Ectodermal cell (in vitro differentiated cells): Measurements from ENCODE around the gene RAB40A.

ENCODE experiments used
- H3K27ac ChIP-seq: 2 replicates; pipeline ENCODE4 v1.7.0; 2013; ENCODE audit warnings: mild to moderate bottlenecking, low read depth, low read length; ENCODE audit not compliant: insufficient read depth, poor library complexity, severe bottlenecking
- H3K27me3 ChIP-seq: 2 replicates; pipeline ENCODE4 v1.7.0; 2013; ENCODE audit warnings: mild to moderate bottlenecking, low read length; ENCODE audit not compliant: insufficient read depth, control insufficient read depth, poor library complexity, severe bottlenecking
- H3K36me3 ChIP-seq: one replicate; pipeline ENCODE4 v1.7.0; 2013; ENCODE audit warnings: low read length; ENCODE audit not compliant: control insufficient read depth, insufficient read depth
- H3K4me1 ChIP-seq: one replicate; pipeline ENCODE4 v1.7.0; 2013; ENCODE audit warnings: low read length; ENCODE audit not compliant: control insufficient read depth, insufficient read depth
- H3K4me3 ChIP-seq: 2 replicates; pipeline ENCODE4 v1.7.0; 2013; ENCODE audit warnings: low read depth, low read length, control low read depth; ENCODE audit not compliant: insufficient read depth
- H3K9me3 ChIP-seq: 2 replicates; pipeline ENCODE4 v1.7.0; 2013; ENCODE audit warnings: mild to moderate bottlenecking, low read length, moderate library complexity; ENCODE audit not compliant: control insufficient read depth
- WGBS, 2 experiments: methylation state at CpG; one replicate each; pipeline ENCODE4 v1.1.7; 2013; ENCODE audit warnings: missing lambda C conversion rate in 2 of 2; 5-methylcytosine and 5-hydroxymethylcytosine counted together

The RAB40A gene

GRCh38 chrX:103549916-103550315 lies 30.6 kb upstream of the RAB40A start:
- Histone ChIP-seq H3K27me3 (no peaks in the 10 kb centered on the region), H3K36me3 (no peaks in the 10 kb centered on the region), H3K4me3 (no peak overlapping the region), H3K27ac (no peak overlapping the region), H3K4me1 (no peaks in the 10 kb centered on the region), H3K9me3 (no peaks in the 10 kb centered on the region)
- WGBS, 2 experiments, result 79 to 87% methylated on average over 3 of the region's 3 CpGs

DNA sequence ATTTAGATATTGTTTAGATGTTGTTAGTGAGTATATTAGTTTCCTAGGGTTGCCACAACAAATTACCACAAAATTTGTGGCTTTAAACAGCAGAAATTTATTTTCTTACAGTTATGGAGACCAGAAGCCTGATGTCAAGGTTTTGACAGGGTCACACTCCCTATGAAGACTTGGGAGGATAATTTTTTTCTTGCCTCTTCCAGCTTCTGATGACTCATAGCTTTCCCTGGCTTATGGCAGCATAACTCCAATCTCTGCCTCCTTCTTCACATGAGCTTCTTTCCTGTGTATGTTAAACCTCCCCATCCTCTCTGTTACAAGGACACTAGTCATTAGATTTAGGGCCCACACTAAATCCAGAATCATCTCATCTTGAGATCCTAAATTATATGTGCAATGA lies 20.9 kb upstream of the RAB40A start:
- Histone ChIP-seq H3K27ac (no peak overlapping the region), H3K4me3 (no peak overlapping the region), H3K27me3 (no peaks in the 10 kb centered on the region), H3K4me1 (no peaks in the 10 kb centered on the region), H3K36me3 (no peaks in the 10 kb centered on the region), H3K9me3 (no peaks in the 10 kb centered on the region)

- no peaks in the 10 kb centered on the region for H3K36me3 ChIP-seq
- H3K27me3 ChIP-seq, result no peaks in the 10 kb centered on the region
- 91 to 100% methylated on average over 1 of the region's 2 CpGs for WGBS, 2 experiments
- no peaks in the 10 kb centered on the region for H3K4me1 ChIP-seq
- H3K4me3 ChIP-seq, result no peak overlapping the region
- no peaks in the 10 kb centered on the region for H3K9me3 ChIP-seq
- H3K27ac ChIP-seq, result no peak overlapping the region
These were observed 20.4 kb upstream of the RAB40A start for GRCh38 chrX:103539695-103540094.

GRCh38 chrX:103538728-103539127 lies 19.4 kb upstream of the RAB40A start:
- no peaks in the 10 kb centered on the region for H3K4me1 ChIP-seq
- H3K27ac ChIP-seq, result no peak overlapping the region
- no peaks in the 10 kb centered on the region for H3K36me3 ChIP-seq
- H3K4me3 ChIP-seq, result no peak overlapping the region
- no peaks in the 10 kb centered on the region for H3K9me3 ChIP-seq
- H3K27me3 ChIP-seq, result no peaks in the 10 kb centered on the region

DNA sequence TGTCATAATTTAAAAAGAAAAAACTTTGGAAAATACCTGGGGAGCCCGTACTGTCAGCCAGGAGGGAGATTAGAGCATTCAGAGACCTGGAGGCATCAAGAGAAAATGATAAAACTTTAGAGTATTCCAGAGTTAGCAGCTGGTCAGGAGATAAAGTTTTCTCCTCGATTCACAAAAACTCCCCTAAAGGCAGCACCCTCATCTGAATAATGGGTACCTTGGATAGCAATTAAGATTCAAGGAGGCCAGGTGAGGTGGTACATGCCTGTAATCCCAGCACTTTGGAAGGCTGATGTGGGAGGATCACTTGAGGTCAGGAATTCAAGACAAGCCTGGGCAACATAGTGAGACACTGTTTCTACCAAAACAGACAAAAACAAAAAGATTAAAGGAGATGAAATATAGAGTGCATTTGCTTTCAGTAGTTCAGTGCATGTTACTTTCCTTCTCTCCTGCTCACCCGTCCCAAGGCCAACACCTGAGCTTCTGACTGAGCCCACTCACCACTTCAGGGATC lies 18.6 kb upstream of the RAB40A start:
- Histone ChIP-seq H3K36me3 (no peaks in the 10 kb centered on the region), H3K27me3 (no peaks in the 10 kb centered on the region), H3K4me3 (no peak overlapping the region), H3K9me3 (no peaks in the 10 kb centered on the region), H3K27ac (no peak overlapping the region), H3K4me1 (no peaks in the 10 kb centered on the region)
- WGBS, 2 experiments, result 92 to 97% methylated on average over 3 of the region's 3 CpGs

GRCh38 chrX:103536732-103537131 lies 17.4 kb upstream of the RAB40A start:
- H3K36me3 ChIP-seq, result no peaks in the 10 kb centered on the region
- no peak overlapping the region for H3K4me3 ChIP-seq
- no peak overlapping the region for H3K27ac ChIP-seq
- H3K9me3 ChIP-seq, result no peaks in the 10 kb centered on the region
- H3K27me3 ChIP-seq, result no peaks in the 10 kb centered on the region
- H3K4me1 ChIP-seq, result no peaks in the 10 kb centered on the region

- Histone ChIP-seq H3K4me3 (no peak overlapping the region), H3K27ac (no peak overlapping the region), H3K9me3 (no peaks in the 10 kb centered on the region), H3K4me1 (no peaks in the 10 kb centered on the region), H3K27me3 (no peaks in the 10 kb centered on the region), H3K36me3 (no peaks in the 10 kb centered on the region)
These were observed 16.8 kb upstream of the RAB40A start for GRCh38 chrX:103536071-103536470.

DNA sequence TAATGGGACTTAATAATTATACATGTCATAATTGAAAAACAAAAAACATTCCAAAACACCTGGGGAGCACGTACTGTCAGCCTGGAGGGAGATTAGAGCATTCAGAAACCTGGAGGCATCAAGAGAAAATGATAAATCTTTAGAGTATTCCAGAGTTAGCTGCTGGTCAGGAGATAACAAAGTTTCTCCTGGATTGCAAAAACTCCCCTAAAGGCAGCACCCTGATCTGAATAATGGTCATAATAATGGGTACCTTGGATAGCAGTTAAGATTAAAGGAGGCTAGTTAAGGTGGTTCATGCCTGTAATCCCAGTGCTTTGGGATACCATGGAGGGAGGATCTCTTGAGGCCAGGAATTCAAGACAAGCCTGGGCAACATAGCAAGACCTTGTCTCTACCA lies 15.9 kb upstream of the RAB40A start:
- Histone ChIP-seq H3K27me3 (no peaks in the 10 kb centered on the region), H3K27ac (no peak overlapping the region), H3K36me3 (no peaks in the 10 kb centered on the region), H3K4me3 (no peak overlapping the region), H3K9me3 (no peaks in the 10 kb centered on the region), H3K4me1 (no peaks in the 10 kb centered on the region)
- WGBS, 2 experiments, result 67 to 75% methylated on average over 1 of the region's 1 CpG

DNA sequence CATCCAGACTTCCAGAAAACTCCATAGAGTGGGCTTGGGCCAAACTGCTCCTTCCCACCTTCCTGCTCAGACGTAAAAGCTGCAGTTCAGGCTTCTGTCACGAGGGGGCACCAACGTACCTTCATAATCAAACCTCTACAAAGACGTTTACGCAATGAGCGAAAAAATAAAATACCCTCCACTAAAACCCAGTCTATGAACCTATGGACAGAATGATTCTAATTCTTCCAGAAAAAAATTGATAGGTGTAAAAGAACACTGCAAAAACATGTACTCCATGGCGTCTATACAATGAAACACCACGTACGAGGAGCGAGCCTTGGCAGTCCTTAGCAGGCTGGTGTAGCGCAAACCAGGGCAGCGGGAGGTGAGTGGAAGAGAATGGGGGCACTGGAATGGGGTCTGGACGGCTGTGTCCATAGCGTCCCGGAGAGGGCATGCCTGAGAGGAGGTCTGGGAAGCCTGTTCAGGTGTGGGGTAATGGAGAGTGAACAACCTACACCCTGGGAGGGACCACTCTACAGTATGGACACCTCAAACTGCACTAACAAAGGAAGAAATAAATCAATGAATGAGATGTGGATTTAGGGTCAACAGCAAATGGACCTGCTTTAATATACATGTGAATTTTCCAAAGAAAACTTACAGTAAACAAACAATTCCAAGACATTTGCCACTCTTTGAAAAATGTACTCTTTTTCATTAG lies 14.4 kb upstream of the RAB40A start:
- WGBS, 2 experiments, result 4 to 9% methylated on average over 11 to 15 of the region's 15 CpGs
- Histone ChIP-seq H3K4me3 (peak overlapping the region; percentile 26), H3K27ac (no peak overlapping the region)

DNA sequence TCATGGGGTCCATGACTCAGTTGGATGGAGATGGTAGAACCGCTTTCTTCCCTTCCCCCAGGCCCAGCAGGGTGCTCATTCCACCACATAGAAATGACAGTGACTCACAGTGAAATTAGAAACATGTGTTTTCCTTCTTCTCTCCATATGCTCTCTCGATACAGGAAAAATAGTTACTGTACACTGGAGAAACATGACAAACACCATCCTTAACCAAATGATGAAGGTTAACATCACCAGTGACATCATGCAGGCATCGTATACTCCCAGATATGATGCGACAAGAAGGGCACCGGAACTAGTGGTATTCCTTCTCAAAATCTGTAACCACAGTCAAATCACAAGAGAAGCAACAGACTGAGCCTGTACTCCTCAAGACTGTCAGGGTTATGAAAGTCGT lies 11.7 kb upstream of the RAB40A start:
- Histone ChIP-seq H3K27me3 (no peaks in the 10 kb centered on the region), H3K9me3 (no peaks in the 10 kb centered on the region), H3K4me1 (no peaks in the 10 kb centered on the region), H3K36me3 (no peaks in the 10 kb centered on the region), H3K4me3 (no peak overlapping the region), H3K27ac (no peak overlapping the region)
- WGBS, 2 experiments, result 84 to 90% methylated on average over 6 of the region's 6 CpGs

More for the DNA sequence above, 14.4 kb upstream of the RAB40A start:
- H3K4me1 ChIP-seq, result no peaks in the 10 kb centered on the region
- H3K27me3 ChIP-seq, result no peaks in the 10 kb centered on the region
- no peaks in the 10 kb centered on the region for H3K36me3 ChIP-seq
- no peaks in the 10 kb centered on the region for H3K9me3 ChIP-seq

GRCh38 chrX:103530545-103530944 lies 11.3 kb upstream of the RAB40A start:
- no peak overlapping the region for H3K4me3 ChIP-seq
- H3K36me3 ChIP-seq, result no peaks in the 10 kb centered on the region
- WGBS, 2 experiments, result no CpG with 5 or more reads among the region's 1 CpG
- no peaks in the 10 kb centered on the region for H3K4me1 ChIP-seq
- no peak overlapping the region for H3K27ac ChIP-seq
- H3K27me3 ChIP-seq, result no peaks in the 10 kb centered on the region
- no peaks in the 10 kb centered on the region for H3K9me3 ChIP-seq
